Uterus (tissue), 2 donors: ENCODE measurements around the gene TTC7B.

Experiments
- POLR2A ChIP-seq, 2 donors: fragments of 450-650 bp; IDR thresholded peaks; one replicate each; pipeline ENCODE4 v1.6.1; 2016; ENCODE audit warnings: antibody characterized with exemption in 2 of 2, mild to moderate bottlenecking in 1 of 2, moderate library complexity in 1 of 2
- TF ChIP-seq, protein P1 (sequence below), 4 experiments: fragments of 200-600 bp in 2 of 4; fragments of 450-650 bp in 2 of 4; sonication (generic) in 2 of 4; IDR thresholded peaks; one replicate each; pipeline ENCODE4 v1.5.1; 2016 to 2019; ENCODE audit warnings: antibody characterized with exemption in 4 of 4, mild to moderate bottlenecking in 2 of 4, moderate library complexity in 1 of 4

- TF ChIP-seq, protein P1, sequence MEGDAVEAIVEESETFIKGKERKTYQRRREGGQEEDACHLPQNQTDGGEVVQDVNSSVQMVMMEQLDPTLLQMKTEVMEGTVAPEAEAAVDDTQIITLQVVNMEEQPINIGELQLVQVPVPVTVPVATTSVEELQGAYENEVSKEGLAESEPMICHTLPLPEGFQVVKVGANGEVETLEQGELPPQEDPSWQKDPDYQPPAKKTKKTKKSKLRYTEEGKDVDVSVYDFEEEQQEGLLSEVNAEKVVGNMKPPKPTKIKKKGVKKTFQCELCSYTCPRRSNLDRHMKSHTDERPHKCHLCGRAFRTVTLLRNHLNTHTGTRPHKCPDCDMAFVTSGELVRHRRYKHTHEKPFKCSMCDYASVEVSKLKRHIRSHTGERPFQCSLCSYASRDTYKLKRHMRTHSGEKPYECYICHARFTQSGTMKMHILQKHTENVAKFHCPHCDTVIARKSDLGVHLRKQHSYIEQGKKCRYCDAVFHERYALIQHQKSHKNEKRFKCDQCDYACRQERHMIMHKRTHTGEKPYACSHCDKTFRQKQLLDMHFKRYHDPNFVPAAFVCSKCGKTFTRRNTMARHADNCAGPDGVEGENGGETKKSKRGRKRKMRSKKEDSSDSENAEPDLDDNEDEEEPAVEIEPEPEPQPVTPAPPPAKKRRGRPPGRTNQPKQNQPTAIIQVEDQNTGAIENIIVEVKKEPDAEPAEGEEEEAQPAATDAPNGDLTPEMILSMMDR (IDR thresholded peaks at IDR 0.05): no peak
- no peak for TF ChIP-seq POLR2A (IDR thresholded peaks at IDR 0.05)
These were observed 34.4 kb downstream of the TTC7B start for GRCh38 chr14:90781876-90782275.
